ELR (cell line): ENCODE data around the gene ANKRD55.
A peak's percentile ranks its signal among the peaks of the same experiment; 100 is the strongest.
"Not testable (repeated sequence)": the region's sequence is repeated elsewhere in the genome, so short reads cannot be mapped to it uniquely, and the experiment has no call there.

ENCODE experiments used
- DNase-seq: peaks from one replicate; pipeline ENCODE4 v3.0.0-alpha.2; 2015; ENCODE audit warnings: low read depth

The ANKRD55 gene

DNA sequence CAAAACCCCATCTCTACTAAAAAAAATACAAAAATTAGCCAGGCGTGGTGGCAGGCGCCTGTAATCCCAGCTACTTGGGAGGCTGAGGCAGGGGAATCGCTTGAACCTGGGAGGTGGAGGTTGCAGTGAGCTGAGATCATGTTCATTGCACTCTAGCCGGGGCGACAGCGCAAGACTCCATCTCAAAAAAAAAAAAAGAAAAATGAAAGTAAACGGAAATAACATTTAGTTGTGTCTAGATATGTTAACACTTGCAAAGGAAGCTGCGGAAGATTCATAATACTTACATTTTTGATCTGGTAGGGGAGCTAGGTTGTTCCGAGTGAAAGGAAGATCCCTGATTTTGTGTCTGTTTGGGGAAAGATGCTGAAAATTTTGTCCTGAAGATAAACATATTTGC is 130.9 kb downstream of the ANKRD55 start:
- not testable (repeated sequence) for DNase-seq

DNA sequence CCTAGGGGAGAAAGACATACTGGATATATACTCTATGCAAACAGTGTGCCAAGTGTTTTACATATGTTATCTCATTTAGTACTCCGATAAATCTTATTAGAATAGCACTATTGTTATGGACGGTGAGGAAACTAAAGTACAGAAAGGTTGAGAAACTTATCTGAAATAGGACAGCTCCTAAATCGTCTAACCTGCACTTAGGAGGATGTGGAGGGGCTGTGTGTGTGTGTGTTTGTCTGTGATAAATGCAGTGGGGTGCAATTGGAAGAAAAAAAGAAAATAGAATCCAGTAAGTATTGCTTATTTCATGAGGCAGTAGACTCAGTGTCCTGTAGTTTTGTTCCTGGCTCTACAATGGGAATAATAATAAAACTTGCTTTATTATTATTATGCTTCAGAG is 131.9 kb downstream of the ANKRD55 start:
- DNase-seq, result no peak

DNA sequence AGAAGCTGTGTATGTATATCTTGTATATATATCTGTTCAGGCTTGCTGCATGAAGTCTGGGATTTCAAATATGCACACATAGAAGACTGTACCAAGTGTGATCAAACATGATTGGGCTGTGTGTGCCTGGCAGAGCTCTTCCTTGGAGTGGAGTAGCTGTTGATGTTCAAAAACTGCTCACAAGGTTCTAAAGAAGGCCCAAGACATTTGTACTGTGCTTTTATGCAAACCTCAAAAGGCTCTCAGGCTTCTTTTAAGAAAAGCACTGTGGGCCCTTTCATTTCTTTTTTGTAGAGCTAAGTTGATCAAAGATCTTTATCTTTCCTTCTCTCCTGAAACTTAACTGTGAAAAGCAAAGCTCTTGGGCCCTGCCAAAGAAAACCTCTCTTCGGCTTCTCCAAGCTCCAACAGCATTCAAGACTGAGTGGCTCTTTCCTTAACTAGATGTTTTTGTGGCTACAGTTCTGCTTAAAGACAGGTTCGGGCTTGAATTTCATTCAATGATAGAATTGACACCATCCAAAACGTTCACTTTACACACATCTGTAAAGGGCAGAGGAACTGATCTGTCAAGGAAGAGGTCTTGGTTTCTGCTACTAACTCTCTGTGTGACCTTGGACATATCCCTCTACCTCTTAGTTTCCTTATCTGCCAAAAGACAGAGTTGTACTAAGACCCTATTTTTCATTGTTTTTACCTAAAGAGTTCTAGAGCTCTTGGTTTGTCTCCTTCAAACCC is 132.5 kb downstream of the ANKRD55 start:
- no peak for DNase-seq

DNA sequence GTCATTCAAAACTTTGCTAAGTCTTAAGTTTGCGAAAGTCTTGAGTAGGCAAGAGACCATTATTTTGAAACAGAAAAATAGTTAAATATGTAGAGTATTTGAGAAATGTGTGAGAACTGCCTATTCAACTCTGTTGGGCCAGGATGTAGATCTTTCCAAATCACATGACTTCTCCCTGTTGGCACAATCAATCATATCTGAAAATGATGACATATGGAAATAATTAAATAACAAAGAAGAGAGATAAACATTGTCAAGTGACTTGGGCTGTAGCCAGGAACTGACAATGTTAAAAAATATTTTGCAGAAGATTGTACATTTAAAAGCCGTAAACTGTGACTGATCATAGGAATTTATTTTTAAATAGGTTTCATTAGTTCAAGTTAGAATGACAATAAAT is 133.8 kb downstream of the ANKRD55 start:
- DNase-seq, result peak; percentile 9

DNA sequence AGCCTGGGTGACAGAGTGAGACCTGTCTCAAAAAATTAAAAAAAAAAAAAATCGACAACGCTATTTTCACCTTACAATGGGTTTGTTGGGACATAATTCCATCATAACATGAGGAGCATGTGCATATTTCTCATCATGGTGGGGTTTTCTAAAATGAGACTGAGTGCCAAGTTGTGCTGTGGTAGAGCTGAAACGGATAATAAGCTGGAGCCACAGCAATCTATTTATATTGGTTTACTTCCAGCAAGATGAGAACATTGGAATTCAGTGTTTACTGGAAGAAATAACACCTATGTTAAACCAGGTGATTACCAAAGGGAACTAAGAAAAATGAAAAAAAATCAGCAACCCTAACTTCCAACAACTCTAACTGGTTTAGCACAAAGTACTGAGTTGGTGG is 136.1 kb downstream of the ANKRD55 start:
- DNase-seq, result no peak

DNA sequence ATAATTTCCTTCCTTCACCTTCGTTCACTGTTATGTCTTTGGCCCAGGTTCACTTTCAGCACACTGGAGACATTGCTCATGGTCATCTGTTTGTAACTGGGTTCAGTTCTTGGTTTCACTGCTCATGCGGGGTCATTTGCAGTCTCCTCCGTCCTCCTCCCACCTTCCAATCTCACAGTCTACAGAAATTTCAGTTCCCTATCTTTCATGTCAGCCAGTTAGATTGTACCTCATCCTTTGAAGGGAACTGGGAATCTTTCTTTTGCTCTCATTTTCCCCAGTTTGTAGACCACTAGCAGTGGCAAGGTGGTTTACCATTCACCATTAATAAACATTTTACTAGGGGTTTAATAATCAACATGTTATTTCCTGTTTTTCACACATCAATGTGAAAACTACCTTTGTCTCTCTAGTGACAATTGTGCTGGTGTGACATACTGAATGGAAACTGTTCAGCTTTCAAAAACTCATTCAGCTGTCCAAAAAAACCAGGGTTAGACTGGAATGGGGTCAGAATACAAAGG is 137.5 kb downstream of the ANKRD55 start:
- no peak for DNase-seq

DNA sequence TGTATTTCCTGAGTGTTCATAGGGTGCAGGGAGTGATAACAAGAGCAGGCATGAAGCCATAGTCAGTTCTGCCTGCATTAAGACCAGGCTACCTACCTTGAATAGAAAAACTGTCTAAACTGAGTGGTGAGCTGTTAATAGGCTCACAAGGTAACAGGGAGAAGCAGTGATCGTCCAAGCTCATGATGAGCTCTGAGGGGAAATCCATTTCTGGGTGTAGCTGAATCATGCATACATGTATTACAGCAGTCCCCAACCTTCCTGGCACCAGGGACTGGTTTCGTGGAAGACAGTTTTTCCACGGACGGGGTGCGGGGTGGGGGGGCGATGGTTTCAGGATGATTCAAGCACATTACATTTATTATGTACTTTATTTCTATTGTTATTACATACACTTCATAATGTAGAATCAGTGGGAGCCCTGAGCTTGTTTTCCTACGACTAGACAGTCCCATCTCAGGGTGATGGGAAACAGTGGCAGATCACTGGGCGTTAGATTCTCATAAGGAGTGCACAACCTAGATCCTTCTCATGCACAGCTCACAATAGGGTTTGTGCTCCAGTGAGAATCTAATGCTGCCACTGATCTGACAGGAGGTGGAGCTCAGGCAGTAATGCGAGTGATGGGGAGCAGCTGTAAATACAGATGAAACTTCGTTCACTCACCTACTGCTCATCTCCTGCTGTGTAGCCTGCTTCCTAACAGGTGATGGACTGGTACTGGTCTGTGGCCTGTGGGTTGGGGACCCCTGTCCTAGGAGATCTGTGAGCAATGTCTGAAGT is 138.4 kb downstream of the ANKRD55 start:
- no peak for DNase-seq

DNA sequence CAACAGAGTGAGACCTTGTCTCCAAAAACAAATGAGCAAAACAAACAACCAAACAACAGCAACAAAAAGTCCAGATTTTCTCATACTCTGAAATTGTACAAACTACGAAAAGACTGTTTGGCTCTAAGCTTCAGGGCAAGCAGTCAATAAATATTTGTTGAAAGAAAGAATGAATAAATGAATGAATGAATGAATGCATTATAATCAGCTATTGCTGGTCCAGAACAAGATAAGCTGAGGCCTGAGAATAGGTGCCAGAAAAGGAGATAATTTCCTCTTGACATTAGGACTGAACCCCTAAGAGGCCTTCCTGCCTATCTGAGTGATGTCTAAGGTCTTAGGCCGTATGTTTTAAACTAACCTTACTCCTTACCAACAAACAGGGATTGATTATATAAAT is 139.2 kb downstream of the ANKRD55 start:
- DNase-seq, result no peak

DNA sequence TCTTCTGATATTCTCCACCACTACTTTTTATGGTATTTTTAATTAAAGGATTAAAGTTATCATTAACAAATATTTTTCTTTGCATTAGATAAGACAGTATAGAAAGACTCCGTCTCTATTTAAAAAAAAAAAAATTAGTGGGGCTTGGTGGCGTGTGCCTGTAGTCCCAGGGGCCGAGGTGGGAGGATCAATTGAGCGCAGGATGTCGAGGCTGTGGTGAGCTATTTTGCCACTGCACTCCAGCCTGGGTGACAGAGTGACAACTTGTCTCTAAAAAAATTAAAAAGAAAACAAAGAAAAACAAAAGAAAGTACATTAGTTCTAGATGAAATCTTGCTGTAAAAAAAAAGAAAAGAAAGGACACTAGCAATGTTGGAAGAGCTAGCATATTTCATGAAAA is 141.0 kb downstream of the ANKRD55 start:
- no peak for DNase-seq

DNA sequence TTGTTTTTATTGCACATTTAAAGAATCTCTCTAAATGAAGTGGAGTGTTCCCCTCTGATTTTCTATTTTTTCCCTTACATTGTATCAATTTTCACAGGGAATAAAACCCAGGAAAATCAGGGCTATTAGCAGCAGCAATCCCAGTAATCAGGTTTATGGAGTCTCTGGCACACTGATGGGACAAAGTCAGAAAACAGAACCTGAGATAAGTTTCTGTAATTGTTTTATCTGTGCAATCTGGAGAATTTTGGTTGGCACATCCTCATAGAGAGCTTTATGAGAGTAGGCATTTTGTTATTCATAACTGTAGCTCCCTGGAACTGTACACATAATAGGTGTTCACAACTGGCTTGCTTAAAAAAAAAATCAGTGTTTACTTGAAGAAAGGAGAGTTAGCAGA is 141.5 kb downstream of the ANKRD55 start:
- no peak for DNase-seq

DNA sequence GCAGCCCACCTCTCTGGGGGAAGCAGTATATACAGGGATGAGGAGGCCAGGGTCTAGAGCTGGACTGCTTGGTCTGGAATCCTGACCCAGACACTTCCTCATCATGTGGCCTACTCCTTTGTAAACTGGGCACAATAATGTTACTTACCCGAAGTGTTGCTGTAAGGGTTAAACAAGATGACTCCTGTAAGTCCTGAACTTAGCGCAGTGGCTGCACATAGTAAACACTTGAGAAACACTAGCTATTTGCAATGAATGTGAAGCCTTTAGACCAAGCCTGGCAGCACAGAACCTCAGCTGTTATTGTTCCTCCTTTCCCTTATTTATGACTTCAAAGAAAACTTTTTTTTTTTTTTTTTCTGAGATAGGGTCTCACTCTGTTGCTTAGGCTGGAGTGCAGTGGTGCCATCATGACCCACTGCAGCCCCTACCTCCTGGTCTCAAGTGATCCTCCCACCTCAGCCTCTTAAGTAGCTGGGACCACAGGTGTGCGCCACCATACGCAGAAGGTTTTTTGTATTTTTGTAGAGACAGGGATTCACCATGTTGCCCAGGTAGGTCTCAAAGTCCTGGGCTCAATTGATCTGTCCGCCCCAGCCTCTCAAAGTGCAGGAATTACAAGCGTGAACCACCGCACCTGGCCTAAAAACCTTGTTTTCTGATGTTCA is 142.2 kb downstream of the ANKRD55 start:
- DNase-seq, result no peak

DNA sequence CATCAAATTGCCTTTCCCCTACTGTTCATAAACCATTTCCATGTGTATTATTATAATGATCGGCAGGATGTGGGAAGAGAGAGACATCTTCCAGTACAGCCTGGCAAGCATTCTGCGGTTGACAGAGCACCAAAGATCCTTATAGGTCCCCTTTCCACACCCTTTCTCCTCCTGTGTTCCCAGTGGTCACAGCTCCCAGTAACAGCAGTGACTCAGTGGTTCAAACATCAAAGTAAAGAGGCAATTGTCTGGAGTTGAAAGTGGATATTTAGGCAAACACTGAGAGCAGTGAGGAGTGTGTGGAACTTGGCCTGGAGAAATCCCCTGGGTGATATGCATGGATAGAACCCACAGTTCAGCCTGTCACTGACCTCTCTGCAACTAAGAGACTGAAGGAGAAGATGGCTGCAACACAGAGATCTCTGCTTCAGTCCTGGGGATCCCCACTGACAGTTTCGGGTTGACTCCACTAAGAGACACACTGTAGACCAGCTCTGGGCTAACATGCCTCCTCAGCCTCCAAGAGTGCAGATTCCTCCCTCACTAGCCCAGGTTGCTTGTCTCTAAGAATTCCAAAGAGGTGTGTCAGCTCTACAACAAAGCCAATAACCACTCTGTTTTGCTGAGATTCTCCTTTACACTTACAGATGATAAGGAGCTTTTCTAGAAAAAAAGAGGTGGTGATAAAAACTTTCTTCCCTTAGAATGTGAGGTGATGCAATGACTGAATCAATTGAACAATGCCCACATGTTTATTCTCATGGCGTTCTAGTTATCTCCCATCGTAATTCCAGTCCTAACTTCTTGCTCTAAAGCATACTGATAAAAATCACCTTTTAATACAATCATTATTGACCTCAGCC is 143.9 kb downstream of the ANKRD55 start:
- peak; percentile 84 for DNase-seq

DNA sequence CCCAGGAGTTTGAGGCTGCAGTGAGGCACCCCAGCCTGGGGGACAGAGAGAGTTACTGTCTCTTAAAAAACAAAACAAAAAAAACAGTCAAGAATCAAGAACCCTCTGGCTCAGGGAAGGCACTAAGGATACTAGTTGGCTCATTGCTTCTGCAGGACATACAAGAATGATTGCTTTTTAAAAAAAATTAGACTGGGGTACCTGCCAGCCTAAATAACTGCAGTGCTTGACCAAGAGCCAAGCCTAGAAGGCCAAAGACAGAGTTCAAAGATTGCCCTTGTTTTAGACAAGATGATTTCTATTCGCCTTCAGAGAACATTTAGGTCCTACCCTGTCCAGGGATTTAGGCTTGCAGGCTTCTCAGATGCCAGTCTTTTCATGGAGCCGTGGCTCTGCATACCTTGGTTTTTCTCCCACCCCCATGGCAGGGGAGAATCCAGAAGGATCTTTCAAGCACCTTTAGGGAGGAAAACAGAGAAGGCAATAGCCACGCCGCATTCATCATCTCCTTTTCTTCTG is 144.6 kb downstream of the ANKRD55 start:
- DNase-seq, result no peak

DNA sequence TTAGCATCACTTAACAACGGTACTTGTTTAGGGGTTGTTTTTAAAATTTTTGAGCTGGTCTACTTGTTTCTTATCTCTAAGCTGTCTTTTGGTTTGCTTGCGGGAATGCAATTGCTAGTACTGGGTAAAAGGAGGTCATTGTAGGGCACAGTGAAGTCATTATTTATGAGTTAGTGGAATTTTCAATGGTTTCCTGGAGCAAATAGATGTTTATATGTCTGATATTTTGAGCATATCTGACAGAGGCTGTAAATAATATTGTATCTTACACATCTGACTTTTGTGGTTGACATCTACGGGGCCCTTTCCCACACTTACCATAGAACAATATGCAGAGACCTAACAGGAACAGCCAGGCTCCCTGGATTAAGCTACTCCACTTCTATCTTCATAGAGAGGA is 147.9 kb downstream of the ANKRD55 start:
- DNase-seq, result peak; percentile 15

DNA sequence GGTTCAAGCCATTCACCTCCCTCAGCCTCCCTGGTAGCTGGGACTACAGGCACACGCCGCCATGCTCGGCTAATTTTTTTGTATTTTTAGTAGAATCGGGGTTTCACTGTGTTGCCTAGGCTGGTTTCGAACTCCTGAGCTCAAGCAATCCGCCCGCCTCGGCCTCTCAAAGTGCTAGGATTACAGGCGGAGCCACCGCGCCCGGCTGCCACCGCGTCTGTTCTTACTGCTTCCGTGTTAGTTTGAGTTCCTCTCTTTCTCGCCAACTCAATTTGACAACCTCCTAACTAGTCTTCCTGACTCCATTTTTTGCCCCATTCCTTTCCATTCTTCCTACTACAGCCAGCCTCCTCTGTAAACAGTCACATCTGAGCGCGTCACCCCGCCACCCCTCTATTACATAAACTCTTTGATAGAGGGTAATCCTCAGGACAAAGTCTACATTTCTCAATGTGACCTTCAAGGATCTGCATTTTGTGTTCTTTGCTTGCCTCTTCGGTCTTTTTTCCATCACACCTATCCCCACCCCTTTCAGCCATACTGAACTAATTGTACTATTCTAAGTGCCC is 149.8 kb downstream of the ANKRD55 start:
- DNase-seq, result no peak

DNA sequence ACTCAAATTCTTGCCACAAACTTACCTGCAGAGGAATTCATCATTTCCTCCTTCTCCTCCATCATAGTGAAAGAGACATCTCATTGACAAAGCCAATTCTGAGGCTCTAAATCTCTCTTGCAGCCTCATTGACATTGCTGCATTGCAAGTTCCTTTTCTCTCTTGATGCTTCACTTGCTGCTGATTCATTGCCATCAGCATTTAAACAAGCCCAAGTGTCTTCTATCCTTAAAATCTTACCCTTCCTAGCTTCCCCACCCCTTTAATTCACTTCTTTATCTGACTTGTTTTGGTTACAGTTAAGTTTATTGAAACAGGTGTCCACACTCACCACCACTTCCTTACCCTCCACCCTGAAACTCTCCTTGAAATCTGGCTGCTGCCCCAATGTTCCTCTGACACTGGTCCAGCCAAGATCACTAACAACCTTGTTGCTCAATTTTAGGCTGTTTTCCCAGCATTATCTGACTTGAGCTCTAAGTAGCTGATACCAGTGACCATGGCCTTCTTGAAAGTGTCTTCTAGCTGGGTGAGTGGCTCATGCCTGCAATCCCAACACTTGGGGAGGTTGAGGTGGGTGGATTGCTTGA is 152.0 kb downstream of the ANKRD55 start:
- DNase-seq, result not testable (repeated sequence)

DNA sequence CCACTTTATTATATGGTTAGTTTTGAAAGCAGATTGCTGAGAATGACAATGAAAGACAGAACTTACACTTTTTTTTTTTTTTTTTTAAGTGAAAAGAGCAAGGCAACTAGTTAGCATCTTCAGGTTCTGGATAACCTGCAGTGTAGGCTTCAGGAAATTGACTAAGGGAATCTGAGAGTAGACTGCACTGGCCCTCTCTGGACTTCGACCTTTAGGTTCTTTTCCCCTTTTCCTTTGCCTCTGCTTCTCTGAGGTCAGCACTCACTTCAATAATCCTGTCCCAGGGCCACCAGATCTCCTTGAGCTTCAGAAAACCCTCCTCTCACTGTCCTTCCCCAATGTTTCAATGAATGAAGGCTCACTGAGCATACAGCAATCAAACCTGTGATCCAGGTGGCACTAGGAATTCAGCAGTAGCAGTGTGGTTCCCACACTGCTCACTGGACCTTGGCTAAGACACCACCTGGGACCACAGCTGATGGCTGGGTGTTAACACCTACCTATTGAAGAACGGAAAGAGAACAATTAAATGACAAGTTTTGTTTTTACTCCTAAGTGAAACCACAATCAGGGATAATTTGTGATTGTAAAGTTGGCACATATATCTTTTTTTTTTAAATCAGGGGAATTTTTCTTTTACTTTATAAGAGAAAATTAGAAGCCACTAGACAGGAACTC is 152.6 kb downstream of the ANKRD55 start:
- no peak for DNase-seq

DNA sequence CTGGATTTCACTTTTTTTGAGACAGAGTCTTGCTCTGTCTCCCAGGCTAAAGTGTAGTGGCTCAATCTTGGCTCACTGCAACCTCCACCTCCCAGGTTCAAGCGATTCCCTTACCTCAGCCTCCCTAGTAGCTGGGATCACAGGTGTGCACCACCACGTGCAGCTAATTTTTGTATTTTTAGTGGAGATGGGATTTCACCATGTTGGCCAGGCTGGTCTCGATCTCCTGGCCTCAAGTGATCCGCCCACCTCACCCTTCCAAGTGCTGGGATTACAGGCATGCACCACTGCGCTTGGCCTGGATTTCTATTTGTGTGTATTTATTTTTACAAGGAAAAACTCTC is 154.0 kb downstream of the ANKRD55 start:
- not testable (repeated sequence) for DNase-seq

DNA sequence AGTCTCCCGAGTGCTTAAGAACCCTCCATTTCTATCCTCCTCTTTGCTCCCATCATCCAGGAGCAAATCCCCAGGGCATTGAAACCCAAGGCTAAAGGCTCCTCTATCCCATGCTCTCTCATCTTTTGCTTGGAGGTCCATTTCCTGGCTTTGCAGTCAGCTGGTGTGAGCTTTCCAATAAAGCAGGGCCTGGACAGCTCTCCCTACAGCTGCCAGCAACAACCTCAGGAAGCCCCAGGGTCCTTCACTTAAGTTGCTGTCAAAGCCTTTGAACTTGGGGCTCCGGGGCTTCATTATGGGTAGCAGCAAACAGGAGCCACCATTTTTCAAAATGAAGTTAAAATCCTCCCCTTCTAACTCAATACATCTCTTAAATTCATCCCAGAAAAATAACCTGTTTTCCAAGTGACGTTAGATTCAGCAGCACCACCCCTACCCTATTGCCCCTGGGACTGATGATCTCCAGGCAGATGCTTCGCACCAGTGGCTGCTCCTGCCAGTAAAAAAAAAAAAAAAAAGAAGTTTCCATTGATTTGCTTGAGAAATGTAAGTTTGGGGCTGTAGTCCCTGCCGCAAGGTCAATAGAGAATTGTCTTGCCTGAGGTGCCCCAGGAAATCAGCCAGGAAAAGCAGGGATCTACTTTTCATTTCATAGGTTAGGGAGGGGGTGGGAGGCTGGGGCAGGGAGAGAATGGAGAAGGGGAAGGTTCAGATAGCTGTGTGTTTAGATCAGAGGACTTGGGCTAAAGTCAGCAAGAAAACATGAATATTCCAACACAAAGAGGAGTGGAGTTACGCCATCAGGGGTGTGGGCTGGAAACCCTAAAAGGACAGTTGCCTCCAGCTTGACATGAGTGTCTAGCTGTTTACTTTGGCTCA is 154.6 kb downstream of the ANKRD55 start:
- no peak for DNase-seq
